Breast epithelium (tissue), 3 donors: Measurements from ENCODE around the gene RNF112.

Source experiments
- CTCF ChIP-seq, 3 donors: fragments of 450-650 bp; IDR thresholded peaks; one replicate each; pipeline ENCODE4 v1.5.1; 2016 to 2017; ENCODE audit warnings: antibody characterized with exemption in 3 of 3, mild to moderate bottlenecking in 3 of 3, moderate library complexity in 3 of 3
- POLR2A ChIP-seq: fragments of 450-650 bp; IDR thresholded peaks from one replicate; pipeline ENCODE4 v1.6.1; 2016; ENCODE audit warnings: antibody characterized with exemption, mild to moderate bottlenecking, moderate library complexity

DNA sequence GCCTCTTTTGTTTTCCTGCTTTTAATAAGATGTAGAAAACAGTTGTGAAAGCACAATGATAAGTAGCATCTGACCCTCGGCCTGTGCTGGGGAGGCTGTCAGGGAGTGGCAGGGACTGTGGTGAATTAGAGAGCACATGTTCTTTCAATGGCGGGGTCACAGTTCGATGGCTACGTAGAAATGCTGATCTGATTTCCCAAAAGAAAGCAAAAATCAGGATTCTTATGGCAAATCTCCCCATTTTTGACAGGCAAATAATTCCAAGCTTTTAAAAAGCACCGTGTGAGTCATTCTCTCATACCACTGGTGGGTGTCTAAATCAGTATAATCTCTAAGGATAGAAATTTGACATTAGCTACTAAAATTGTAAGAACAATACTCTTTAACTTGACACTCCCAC, 36.9 kb upstream of the RNF112 start:
- no peak for TF ChIP-seq CTCF (IDR thresholded peaks at IDR 0.05)
- TF ChIP-seq POLR2A: no peak
